Keratinocyte (primary cell): ENCODE data around the gene CHCHD6. TPM values are rescaled to one million over a fixed set of nuclear protein-coding genes. Genes with fewer than 3 reads are reported as not detected.

ENCODE experiments used
- DNase-seq: peaks from one replicate; pipeline ENCODE4 v3.0.0-alpha.2; 2011; ENCODE audit warnings: low read depth, missing footprints, low spot score
- FAIRE-seq: peaks from 2 replicates; lab custom pipeline; 2011; peaks lifted over from hg19 to GRCh38; lab: Jason Lieb, UNC
- H2AFZ ChIP-seq: 2 replicates; pipeline ENCODE4 v1.6.0; 2012; ENCODE audit warnings: low read length, control low read depth, inconsistent platforms; ENCODE audit not compliant: control insufficient read depth
- H3K27ac ChIP-seq: 2 replicates; pipeline ENCODE4 v1.5.1; 2011; ENCODE audit warnings: low read length; ENCODE audit not compliant: control insufficient read depth, insufficient read depth
- H3K27me3 ChIP-seq: 3 replicates; pipeline ENCODE4 v1.6.0; 2011; ENCODE audit warnings: low read length; ENCODE audit not compliant: control insufficient read depth, insufficient read depth; ENCODE audit errors: extremely low read depth
- H3K36me3 ChIP-seq, 2 experiments: 2 replicates in 1 of 2; 3 replicates in 1 of 2; pipeline ENCODE4 v1.5.1; 2011; ENCODE audit warnings: low read length in 2 of 2, mild to moderate bottlenecking in 1 of 2; ENCODE audit not compliant: control insufficient read depth in 2 of 2, insufficient read depth in 2 of 2; ENCODE audit errors: extremely low read depth in 1 of 2
- H3K4me1 ChIP-seq: 3 replicates; pipeline ENCODE4 v1.5.1; 2011; ENCODE audit warnings: low read length; ENCODE audit not compliant: control insufficient read depth, insufficient read depth; ENCODE audit errors: extremely low read depth
- H3K4me2 ChIP-seq: 3 replicates; pipeline ENCODE4 v1.6.0; 2011; ENCODE audit warnings: low read depth, low read length; ENCODE audit not compliant: control insufficient read depth, insufficient read depth; ENCODE audit errors: extremely low read depth
- H3K4me3 ChIP-seq, 3 experiments: fragments of 200-600 bp in 1 of 3; sonication (generic) in 1 of 3; 2 replicates in 2 of 3; 3 replicates in 1 of 3; pipeline ENCODE4 v1.5.1; 2011 to 2016; ENCODE audit warnings: low read length in 3 of 3, mild to moderate bottlenecking in 3 of 3, control low read depth in 2 of 3, inconsistent platforms in 1 of 3, low read depth in 1 of 3, mixed read lengths in 1 of 3, mixed run types in 1 of 3, moderate library complexity in 1 of 3; ENCODE audit not compliant: control insufficient read depth in 2 of 3, insufficient read depth in 2 of 3; ENCODE audit errors: extremely low read depth in 1 of 3
- H3K79me2 ChIP-seq: 2 replicates; pipeline ENCODE4 v1.6.0; 2012; ENCODE audit warnings: low read length; ENCODE audit not compliant: control insufficient read depth, insufficient read depth
- H3K9ac ChIP-seq: 3 replicates; pipeline ENCODE4 v1.6.0; 2011; ENCODE audit warnings: low read length; ENCODE audit not compliant: control insufficient read depth, insufficient read depth; ENCODE audit errors: extremely low read depth
- H3K9me1 ChIP-seq: 3 replicates; pipeline ENCODE4 v1.6.0; 2011; ENCODE audit warnings: low read length; ENCODE audit not compliant: control insufficient read depth, insufficient read depth; ENCODE audit errors: extremely low read depth
- H3K9me3 ChIP-seq: 2 replicates; pipeline ENCODE4 v1.5.1; 2012; ENCODE audit warnings: low read depth, low read length; ENCODE audit not compliant: control insufficient read depth
- H4K20me1 ChIP-seq: 3 replicates; pipeline ENCODE4 v1.6.0; 2011; ENCODE audit warnings: low read length; ENCODE audit not compliant: control insufficient read depth, insufficient read depth; ENCODE audit errors: extremely low read depth
- CTCF ChIP-seq, 3 experiments: IDR thresholded peaks in 1 of 3; conservative IDR thresholded peaks in 1 of 3; optimal IDR thresholded peaks in 1 of 3; 2 replicates in 2 of 3; 3 replicates in 1 of 3; pipeline versions ENCODE3 to v1.5.1; 2011; ENCODE audit warnings: low read length in 3 of 3, mild to moderate bottlenecking in 3 of 3, moderate library complexity in 2 of 3, control low read depth in 1 of 3, inconsistent platforms in 1 of 3; ENCODE audit not compliant: insufficient read depth in 2 of 3; ENCODE audit errors: extremely low read depth in 1 of 3
- EZH2 ChIP-seq: IDR thresholded peaks from one replicate; pipeline ENCODE4 v1.6.1; 2012; ENCODE audit warnings: inconsistent platforms, mild to moderate bottlenecking, low read length, moderate library complexity
- dilution Hi-C: fragments of 300-500 bp; cut with MboI; formaldehyde crosslinking; loops from one replicate; pipeline ENCODE4 v1.7.0; 2020; ENCODE audit warnings: low sequenced_read_pairs; ENCODE audit not compliant: extremely low pct_ligation_motif_present
- polyA plus RNA-seq, 5 experiments: library from polyadenylated mRNA; depleted of rRNA in 3 of 5; stranded (reverse) in 3 of 5; stranded (forward) in 1 of 5; unstranded in 1 of 5; fragments of >200 nt; gene quantifications; 1 replicate in 1 of 5; 2 replicates in 3 of 5; 3 replicates in 1 of 5; pipeline versions ENCODE4 v1.2.1 to v1.2.3, GENCODE V29; 2011 to 2012; ENCODE audit warnings: missing spikeins in 2 of 5, low read depth in 1 of 5, low replicate concordance in 1 of 5

The CHCHD6 gene
- polyA plus RNA-seq, 1 donor (not counting 4 experiments of a cell fraction or from before 2014, with no cell fraction given) = 21.7 TPM

- TF ChIP-seq EZH2 = no peak
- no peak for TF ChIP-seq CTCF (optimal IDR thresholded peaks at IDR 0.05 in 1 of 3, IDR thresholded peaks at IDR 0.05 in 1 of 3, conservative IDR thresholded peaks at IDR 0.05 in 1 of 3; ENCODE audit: extremely low read depth in 1 of 3, insufficient read depth in 2 of 3, low read length in 3 of 3)
- Histone ChIP-seq H3K27me3 (no peaks in the 10 kb centered on the region), H3K4me2 (no peak overlapping the region), H3K36me3 (no peaks in the 10 kb centered on the region), H3K27ac (no peak overlapping the region), H3K4me3 (no peak overlapping the region), H4K20me1 (no peaks in the 10 kb centered on the region), H2AFZ (no peak overlapping the region), H3K4me1 (no peaks in the 10 kb centered on the region), H3K9ac (no peak overlapping the region), H3K79me2 (no peaks in the 10 kb centered on the region), H3K9me1 (no peaks in the 10 kb centered on the region), H3K9me3 (no peaks in the 10 kb centered on the region)
- DNase-seq (no peak), FAIRE-seq (no peak)
- dilution Hi-C loops = no loop called here
Observed at GRCh38 chr3:126867863-126868200, 163.8 kb downstream of the CHCHD6 start.

GRCh38 chr3:126870608-126871210, 166.7 kb downstream of the CHCHD6 start:
- no peaks in the 10 kb centered on the region for H3K9me3 ChIP-seq
- no peaks in the 10 kb centered on the region for H3K9me1 ChIP-seq
- no peak overlapping the region for H3K27ac ChIP-seq
- H3K4me3 ChIP-seq = no peak overlapping the region
- H3K79me2 ChIP-seq = no peaks in the 10 kb centered on the region
- TF ChIP-seq EZH2 (no peak), CTCF (optimal IDR thresholded peaks at IDR 0.05 in 1 of 3, IDR thresholded peaks at IDR 0.05 in 1 of 3, conservative IDR thresholded peaks at IDR 0.05 in 1 of 3; ENCODE audit: extremely low read depth in 1 of 3, insufficient read depth in 2 of 3, low read length in 3 of 3) (no peak)
- H3K27me3 ChIP-seq = no peaks in the 10 kb centered on the region
- dilution Hi-C loops = no loop called here
- FAIRE-seq (no peak), DNase-seq (no peak)
- no peak overlapping the region for H3K4me2 ChIP-seq
- no peaks in the 10 kb centered on the region for H4K20me1 ChIP-seq
- no peak overlapping the region for H3K9ac ChIP-seq
- H3K4me1 ChIP-seq = no peaks in the 10 kb centered on the region
- H3K36me3 ChIP-seq = no peaks in the 10 kb centered on the region
- H2AFZ ChIP-seq = no peak overlapping the region
